Stomach (tissue), 4 donors: Measurements from ENCODE around the gene UBE4B.

Experiments
- CTCF ChIP-seq, 7 experiments: fragments of 450-650 bp in 4 of 7; fragments of 200-600 bp in 3 of 7; sonication (generic) in 3 of 7; IDR thresholded peaks; one replicate each; pipeline ENCODE4 v1.5.1; 2016 to 2019; ENCODE audit warnings: antibody characterized with exemption in 7 of 7, control low read depth in 2 of 7, mild to moderate bottlenecking in 1 of 7
- POLR2A ChIP-seq, 4 donors: fragments of 450-650 bp; IDR thresholded peaks; one replicate each; pipeline ENCODE4 v1.6.1; 2016; ENCODE audit warnings: antibody characterized with exemption in 4 of 4, control low read depth in 2 of 4, mild to moderate bottlenecking in 1 of 4, moderate library complexity in 1 of 4
- POLR2AphosphoS5 ChIP-seq, 3 donors: sonication (generic); formaldehyde crosslinking; IDR thresholded peaks; one replicate each; pipeline ENCODE4 v1.6.1; 2016; ENCODE audit warnings: antibody characterized with exemption in 3 of 3

- TF ChIP-seq CTCF (IDR thresholded peaks at IDR 0.05): no peak
- TF ChIP-seq POLR2AphosphoS5 (IDR thresholded peaks at IDR 0.05): no peak
- no peak for TF ChIP-seq POLR2A (IDR thresholded peaks at IDR 0.05)
Measured at GRCh38 chr1:9990944-9991343, 41.8 kb upstream of the UBE4B start.
